OCI-LY7 (cell line): ENCODE results near the gene MRPS27. TPM values are rescaled to one million over a fixed set of nuclear protein-coding genes. Genes with fewer than 3 reads are reported as not detected.

Experiments
- BruUV-seq: library from RNA; stranded (reverse); fragments of 400-500 nt; replicated peaks from 2 replicates; lab custom pipeline; 2021; lab: Mats Ljungman, UMichigan
- CTCF ChIA-PET: fragments of 300-600 bp; sonication (Branson Sonifier 250); formaldehyde crosslinking; loops from one replicate; lab custom pipeline; 2022; ENCODE audit warnings: antibody characterized with exemption; ENCODE audit not compliant: unreplicated experiment; lab: Charles Lee
- POLR2A ChIA-PET: fragments of 300-600 bp; sonication (Branson Sonifier 250); formaldehyde crosslinking; loops from one replicate; lab custom pipeline; 2022; ENCODE audit warnings: antibody characterized with exemption; lab: Charles Lee
- DNase-seq: peaks from one replicate; pipeline ENCODE4 v3.0.0-alpha.2; 2015; ENCODE audit warnings: low spot score
- H2AFZ ChIP-seq: fragments of 200-600 bp; sonication (generic), shearing (Covaris generic); 2 replicates; pipeline ENCODE4 v1.6.1; 2014; ENCODE audit warnings: mild to moderate bottlenecking, antibody characterized with exemption, low read length, moderate library complexity
- H3K27ac ChIP-seq: fragments of 200-600 bp; sonication (generic); 2 replicates; pipeline ENCODE4 v1.5.1; 2014; ENCODE audit warnings: mixed run types, low read depth, mild to moderate bottlenecking, moderate library complexity, low read length, inconsistent platforms; ENCODE audit not compliant: poor library complexity, severe bottlenecking
- H3K36me3 ChIP-seq: fragments of 200-600 bp; sonication (generic); 2 replicates; pipeline ENCODE4 v1.6.1; 2014; ENCODE audit warnings: mild to moderate bottlenecking, antibody characterized with exemption, low read length, moderate library complexity, mixed read lengths; ENCODE audit not compliant: insufficient read depth
- H3K4me1 ChIP-seq: fragments of 200-600 bp; sonication (generic); 2 replicates; pipeline ENCODE4 v1.5.1; 2014; ENCODE audit warnings: mild to moderate bottlenecking, low read length; ENCODE audit not compliant: insufficient read depth, poor library complexity, severe bottlenecking
- H3K4me2 ChIP-seq: fragments of 200-600 bp; sonication (generic); 2 replicates; pipeline ENCODE4 v1.6.1; 2014; ENCODE audit warnings: mild to moderate bottlenecking, low read length
- H3K4me3 ChIP-seq: fragments of 200-600 bp; sonication (generic); 2 replicates; pipeline ENCODE4 v1.5.1; 2014; ENCODE audit warnings: mild to moderate bottlenecking, low read depth, low read length; ENCODE audit not compliant: poor library complexity, severe bottlenecking
- H3K79me2 ChIP-seq: fragments of 200-600 bp; sonication (generic); 2 replicates; pipeline ENCODE4 v1.6.1; 2016; ENCODE audit warnings: low read depth, mild to moderate bottlenecking, low read length, moderate library complexity, mixed read lengths; ENCODE audit not compliant: insufficient read depth
- H3K9me2 ChIP-seq: fragments of 200-600 bp; sonication (generic); 2 replicates; pipeline ENCODE4 v1.6.1; 2016; ENCODE audit warnings: mild to moderate bottlenecking, low read length, mixed read lengths; ENCODE audit not compliant: insufficient read depth
- H3K9me3 ChIP-seq: fragments of 200-600 bp; sonication (generic); 2 replicates; pipeline ENCODE4 v1.6.1; 2014; ENCODE audit warnings: mild to moderate bottlenecking, mixed run types, low read length, mixed read lengths
- H4K20me1 ChIP-seq: fragments of 200-600 bp; sonication (generic); 2 replicates; pipeline ENCODE4 v1.6.1; 2014; ENCODE audit warnings: mild to moderate bottlenecking, antibody characterized with exemption, low read length, moderate library complexity, mixed read lengths; ENCODE audit not compliant: insufficient read depth
- EZH2phosphoT487 ChIP-seq: fragments of 200-600 bp; sonication (generic); IDR thresholded peaks from 2 replicates; pipeline ENCODE4 v1.6.1; 2018; ENCODE audit warnings: low read depth, borderline replicate concordance, mild to moderate bottlenecking, mixed run types, antibody characterized with exemption, low read length, moderate library complexity, mixed read lengths
- intact Hi-C: fragments of 100-400 bp; cut with micrococcal nuclease; formaldehyde crosslinking; loops from one replicate; pipeline ENCODE4 v1.10.0; 2022; ENCODE audit not compliant: unreplicated experiment
- total RNA-seq, 2 experiments: library from RNA; depleted of rRNA in 1 of 2; stranded (reverse); fragments of >200 nt in 1 of 2; shearing (Covaris generic) in 1 of 2; gene quantifications; 2 replicates each; pipeline ENCODE4 v1.2.3, GENCODE V29; 2014 to 2022
- TF ChIP-seq, protein P1 (sequence below): fragments of 200-600 bp; sonication (generic); conservative IDR thresholded peaks from 2 replicates; pipeline ENCODE4 v1.5.1; 2014; ENCODE audit warnings: mild to moderate bottlenecking, antibody characterized with exemption, low read length, moderate library complexity, mixed read lengths

MRPS27 gene
- total RNA-seq, 2 experiments from 2014 or later: 62.6 to 70.9 TPM

DNA sequence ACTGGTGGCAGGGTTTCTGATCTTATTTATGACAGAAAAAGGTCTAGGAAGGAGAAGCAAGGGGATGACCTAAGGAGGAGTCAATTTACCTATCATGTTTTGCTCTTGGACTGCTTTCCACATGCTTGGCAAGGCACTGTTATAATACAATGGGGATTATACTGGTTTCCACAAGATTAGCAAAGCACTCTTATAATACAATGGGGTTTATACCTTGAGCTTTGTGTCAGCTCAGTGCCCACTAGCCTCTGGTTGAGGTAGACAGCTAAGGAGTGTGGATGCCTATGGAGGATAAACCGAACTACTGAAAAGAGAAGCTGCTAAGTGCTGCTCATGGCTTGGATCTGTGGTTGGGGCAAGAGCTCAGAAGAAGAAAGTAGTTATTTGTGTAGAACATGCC is 68.7 kb downstream of the MRPS27 start:
- POLR2A ChIA-PET: interaction anchor here (0.6 to 1.5 kb wide), 4 partner anchors 14 to 1836 kb away, joined by 3 to 8 read pairs (median 3); no protein-coding TSS in a partner anchor
- Histone ChIP-seq H3K4me1 (peaks cover 12% of the 10 kb centered on the region), H3K79me2 (peaks cover 14% of the 10 kb centered on the region; the same call in 1 of the 2 replicates), H4K20me1 (0 out of 2 replicates have a peak, but pooled peaks cover 4% of the 10 kb centered on the region), H3K9me2 (no peaks in the 10 kb centered on the region), H3K9me3 (no peaks in the 10 kb centered on the region), H3K36me3 (peaks cover 45% of the 10 kb centered on the region), H3K27ac (no peak overlapping the region), H3K4me2 (no peak overlapping the region), H2AFZ (no peak overlapping the region), H3K4me3 (no peak overlapping the region)
- no TSS peak for BruUV-seq
- DNase-seq: no peak
- intact Hi-C loops: no loop called here
- TF ChIP-seq, protein P1, sequence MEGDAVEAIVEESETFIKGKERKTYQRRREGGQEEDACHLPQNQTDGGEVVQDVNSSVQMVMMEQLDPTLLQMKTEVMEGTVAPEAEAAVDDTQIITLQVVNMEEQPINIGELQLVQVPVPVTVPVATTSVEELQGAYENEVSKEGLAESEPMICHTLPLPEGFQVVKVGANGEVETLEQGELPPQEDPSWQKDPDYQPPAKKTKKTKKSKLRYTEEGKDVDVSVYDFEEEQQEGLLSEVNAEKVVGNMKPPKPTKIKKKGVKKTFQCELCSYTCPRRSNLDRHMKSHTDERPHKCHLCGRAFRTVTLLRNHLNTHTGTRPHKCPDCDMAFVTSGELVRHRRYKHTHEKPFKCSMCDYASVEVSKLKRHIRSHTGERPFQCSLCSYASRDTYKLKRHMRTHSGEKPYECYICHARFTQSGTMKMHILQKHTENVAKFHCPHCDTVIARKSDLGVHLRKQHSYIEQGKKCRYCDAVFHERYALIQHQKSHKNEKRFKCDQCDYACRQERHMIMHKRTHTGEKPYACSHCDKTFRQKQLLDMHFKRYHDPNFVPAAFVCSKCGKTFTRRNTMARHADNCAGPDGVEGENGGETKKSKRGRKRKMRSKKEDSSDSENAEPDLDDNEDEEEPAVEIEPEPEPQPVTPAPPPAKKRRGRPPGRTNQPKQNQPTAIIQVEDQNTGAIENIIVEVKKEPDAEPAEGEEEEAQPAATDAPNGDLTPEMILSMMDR: no peak
- TF ChIP-seq EZH2phosphoT487: no peak
- CTCF ChIA-PET: no interaction called here

DNA sequence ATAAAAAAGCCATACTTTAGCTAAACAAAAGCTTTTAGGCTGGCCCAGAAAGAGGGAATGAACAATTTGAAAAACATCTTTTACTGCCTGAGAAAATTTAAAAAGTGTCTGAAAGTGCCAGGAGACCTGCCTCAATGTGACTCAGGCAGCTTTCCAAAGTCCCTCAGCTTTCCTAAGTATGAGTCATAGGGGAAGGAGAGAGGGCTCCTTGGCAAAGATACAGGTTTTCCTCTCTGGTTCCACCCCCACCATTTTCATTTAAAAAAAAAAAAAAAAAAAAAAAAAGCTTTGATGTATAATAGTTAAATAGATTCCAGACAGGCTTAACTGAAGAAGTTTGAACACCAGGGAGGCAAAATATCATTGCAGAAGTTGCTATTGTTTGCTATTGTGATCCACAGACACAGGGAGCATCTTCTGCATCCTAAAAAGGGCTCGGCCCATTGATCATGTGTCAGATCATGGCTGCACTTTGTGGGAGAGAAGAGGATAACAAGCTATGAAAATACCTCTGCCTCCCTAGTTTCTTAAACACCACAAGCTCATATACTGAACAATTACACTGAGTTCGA is 71.5 kb downstream of the MRPS27 start:
- POLR2A ChIA-PET: interaction anchor here (0.6 to 1.1 kb wide), 7 partner anchors 14 to 405 kb away, joined by 3 to 10 read pairs (median 4); partner anchors contain the start of genes MRPS27 and PTCD2
- Histone ChIP-seq H3K36me3 (peaks cover 42% of the 10 kb centered on the region), H3K4me3 (no peak overlapping the region), H4K20me1 (0 out of 2 replicates have a peak, but pooled peaks cover 11% of the 10 kb centered on the region), H3K27ac (no peak overlapping the region), H3K4me1 (peaks cover 14% of the 10 kb centered on the region), H3K4me2 (no peak overlapping the region), H3K9me3 (no peaks in the 10 kb centered on the region), H3K79me2 (peaks cover 19% of the 10 kb centered on the region; the same call in 1 of the 2 replicates), H2AFZ (no peak overlapping the region), H3K9me2 (no peaks in the 10 kb centered on the region)
- CTCF ChIA-PET: no interaction called here
- no peak for TF ChIP-seq EZH2phosphoT487
- TF ChIP-seq, protein P1: no peak
- DNase-seq: no peak
- BruUV-seq: no TSS peak
- intact Hi-C loops: loop anchor here (5.0 kb wide), 1 partner anchor 51 kb away; no protein-coding TSS in a partner anchor

DNA sequence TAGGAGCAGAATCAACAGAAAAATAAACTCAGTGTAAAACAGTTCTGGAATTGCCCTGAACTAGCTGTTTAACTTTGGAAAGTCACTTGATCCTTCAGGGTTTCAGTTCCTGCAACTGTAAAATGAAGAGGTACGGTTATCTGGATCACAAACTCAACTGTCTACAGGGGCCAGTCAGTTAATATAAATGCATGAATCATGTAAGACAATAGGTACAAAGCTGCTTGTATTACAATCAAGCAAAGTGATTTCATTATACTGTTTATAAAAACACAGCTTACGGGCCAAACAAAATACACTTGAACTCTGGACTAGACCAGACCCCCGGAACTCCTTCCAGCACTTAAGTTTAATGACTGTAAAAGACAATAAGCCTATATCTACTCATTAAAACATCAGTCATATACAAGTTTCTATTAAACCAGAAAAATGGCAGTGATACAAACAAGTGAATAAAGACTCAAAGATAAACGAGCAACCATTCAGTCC is 73.0 kb downstream of the MRPS27 start:
- Histone ChIP-seq H3K36me3 (peaks cover 31% of the 10 kb centered on the region; the same call in 1 of the 2 replicates), H3K4me3 (no peak overlapping the region), H2AFZ (no peak overlapping the region), H3K9me3 (no peaks in the 10 kb centered on the region), H4K20me1 (0 out of 2 replicates have a peak, but pooled peaks cover 11% of the 10 kb centered on the region), H3K4me2 (peak overlapping the region; percentile 13), H3K27ac (no peak overlapping the region), H3K79me2 (peaks cover 24% of the 10 kb centered on the region; the same call in 1 of the 2 replicates), H3K4me1 (peaks cover 14% of the 10 kb centered on the region), H3K9me2 (no peaks in the 10 kb centered on the region)
- ChIA-PET CTCF (no interaction called here), POLR2A (interaction anchor here (0.7 to 1.0 kb wide), 2 partner anchors 8 to 71 kb away, joined by 3 read pairs; no protein-coding TSS in a partner anchor)
- intact Hi-C loops: loop anchor here (5.0 kb wide), 1 partner anchor 50 kb away; no protein-coding TSS in a partner anchor
- DNase-seq: no peak
- TF ChIP-seq, protein P1: no peak
- no TSS peak for BruUV-seq
